WTC11 (cell line): Measurements from ENCODE around the gene HMGN4. TPM values are rescaled to one million over a fixed set of nuclear protein-coding genes. Genes with fewer than 3 reads are reported as not detected.

ENCODE experiments used
- ATAC-seq: fragments of 200-7000 bp; cut with Tn5 transposase; 2 replicates; pipeline ENCODE4 v1.10.0; 2021; ENCODE audit warnings: mild to moderate bottlenecking, moderate library complexity
- CTCF ChIA-PET: fragments of 300-600 bp; sonication (Branson Sonifier 250); formaldehyde crosslinking; loops from one replicate; lab custom pipeline; 2021; ENCODE audit warnings: antibody characterized with exemption; lab: Charles Lee
- POLR2A ChIA-PET: fragments of 350-600 bp; sonication (Branson Sonifier 250); formaldehyde crosslinking; loops from one replicate; lab custom pipeline; 2021; ENCODE audit warnings: antibody characterized with exemption; lab: Charles Lee
- DNase-seq: peaks from one replicate; pipeline ENCODE4 v3.0.0; 2021; ENCODE audit warnings: low spot score
- H3K27ac Mint-ChIP-seq: 2 replicates; pipeline ENCODE4 v1.8.0; 2021; ENCODE audit warnings: mixed read lengths
- H3K27me3 Mint-ChIP-seq: 2 replicates; pipeline ENCODE4 v1.8.0; 2021; ENCODE audit warnings: low read depth, mild to moderate bottlenecking, moderate library complexity, mixed read lengths
- H3K36me3 Mint-ChIP-seq: 2 replicates; pipeline ENCODE4 v1.8.0; 2021; ENCODE audit warnings: mixed read lengths
- H3K4me1 Mint-ChIP-seq: 2 replicates; pipeline ENCODE4 v1.8.0; 2022; ENCODE audit warnings: mixed read lengths
- H3K4me3 Mint-ChIP-seq: 2 replicates; pipeline ENCODE4 v1.8.0; 2021; ENCODE audit warnings: mild to moderate bottlenecking, moderate library complexity, mixed read lengths
- H3K9me3 Mint-ChIP-seq: 2 replicates; pipeline ENCODE4 v1.8.0; 2021; ENCODE audit warnings: mixed read lengths
- AR ChIP-seq: fragments of 250-450 bp; sonication (Bioruptor Pico); IDR thresholded peaks from 2 replicates; pipeline ENCODE4 v1.9.0; 2021; ENCODE audit warnings: mild to moderate bottlenecking
- ATF6 ChIP-seq: sonication (generic); formaldehyde crosslinking; IDR thresholded peaks from 2 replicates; pipeline ENCODE4 v1.8.1; 2023; ENCODE audit warnings: mild to moderate bottlenecking, missing genetic modification reagents
- CBFB ChIP-seq: sonication (generic); formaldehyde crosslinking; IDR thresholded peaks from 2 replicates; pipeline ENCODE4 v1.8.1; 2022; ENCODE audit warnings: mild to moderate bottlenecking, low read depth, missing genetic modification reagents
- ELF4 ChIP-seq: sonication (generic); formaldehyde crosslinking; IDR thresholded peaks from 2 replicates; pipeline ENCODE4 v1.8.1; 2022; ENCODE audit warnings: low read depth, mild to moderate bottlenecking, moderate library complexity, missing genetic modification reagents
- FOXJ3 ChIP-seq: sonication (generic); formaldehyde crosslinking; IDR thresholded peaks from 2 replicates; pipeline ENCODE4 v1.9.0; 2021; ENCODE audit warnings: missing genetic modification reagents, mild to moderate bottlenecking, borderline replicate concordance
- FOXK1 ChIP-seq: sonication (generic); formaldehyde crosslinking; IDR thresholded peaks from 2 replicates; pipeline ENCODE4 v1.8.0; 2022; ENCODE audit warnings: mild to moderate bottlenecking, moderate library complexity, missing genetic modification reagents
- IRF2 ChIP-seq: sonication (generic); formaldehyde crosslinking; IDR thresholded peaks from 2 replicates; pipeline ENCODE4 v1.8.0; 2022; ENCODE audit warnings: low read depth, missing genetic modification reagents, borderline replicate concordance
- KAT7 ChIP-seq: sonication (generic); formaldehyde crosslinking; IDR thresholded peaks from 2 replicates; pipeline ENCODE4 v1.8.1; 2023; ENCODE audit warnings: missing genetic modification reagents, mild to moderate bottlenecking, borderline replicate concordance
- MLX ChIP-seq: sonication (generic); formaldehyde crosslinking; IDR thresholded peaks from 2 replicates; pipeline ENCODE4 v1.8.1; 2023; ENCODE audit warnings: mild to moderate bottlenecking, missing genetic modification reagents, moderate library complexity
- NFE2L1 ChIP-seq: sonication (generic); formaldehyde crosslinking; IDR thresholded peaks from 2 replicates; pipeline ENCODE4 v1.8.1; 2023; ENCODE audit warnings: missing genetic modification reagents
- NFYB ChIP-seq: sonication (generic); formaldehyde crosslinking; conservative IDR thresholded peaks from 2 replicates; pipeline ENCODE4 v1.8.0; 2022; ENCODE audit warnings: low read depth, missing genetic modification reagents
- OVOL2 ChIP-seq: fragments of 250-450 bp; sonication (Bioruptor Pico); IDR thresholded peaks from 2 replicates; pipeline ENCODE4 v1.9.0; 2021; ENCODE audit warnings: mild to moderate bottlenecking, borderline replicate concordance
- TEAD4 ChIP-seq: sonication (generic); formaldehyde crosslinking; IDR thresholded peaks from 2 replicates; pipeline ENCODE4 v1.8.0; 2022; ENCODE audit warnings: mild to moderate bottlenecking, missing genetic modification reagents
- USF1 ChIP-seq: sonication (generic); formaldehyde crosslinking; IDR thresholded peaks from 2 replicates; pipeline ENCODE4 v1.8.0; 2022; ENCODE audit warnings: mild to moderate bottlenecking, missing genetic modification reagents
- ZNF138 ChIP-seq: sonication (generic); formaldehyde crosslinking; conservative IDR thresholded peaks from 2 replicates; pipeline ENCODE4 v1.8.1; 2022; ENCODE audit warnings: mild to moderate bottlenecking, moderate library complexity, missing genetic modification reagents
- ZNF219 ChIP-seq: sonication (generic); formaldehyde crosslinking; IDR thresholded peaks from 2 replicates; pipeline ENCODE4 v1.8.0; 2023; ENCODE audit warnings: missing genetic modification reagents, mild to moderate bottlenecking, borderline replicate concordance
- ZNF263 ChIP-seq: sonication (generic); formaldehyde crosslinking; IDR thresholded peaks from 2 replicates; pipeline ENCODE4 v1.8.1; 2022; ENCODE audit warnings: low read depth, mild to moderate bottlenecking, moderate library complexity, missing genetic modification reagents
- ZNF425 ChIP-seq: fragments of 250-450 bp; sonication (Bioruptor Pico); conservative IDR thresholded peaks from 2 replicates; pipeline ENCODE4 v1.9.0; 2021; ENCODE audit warnings: mild to moderate bottlenecking
- ZNF532 ChIP-seq: fragments of 250-450 bp; sonication (Bioruptor Pico); IDR thresholded peaks from 2 replicates; pipeline ENCODE4 v1.9.0; 2021; ENCODE audit warnings: mild to moderate bottlenecking, borderline replicate concordance
- total RNA-seq: library from RNA; stranded (reverse); gene quantifications from 3 replicates; pipeline ENCODE4 v1.2.3, GENCODE V29; 2021

Gene HMGN4
- total RNA-seq, 1 experiment from 2014 or later = 57.1 TPM

- TF ChIP-seq ZNF532 (CRISPR knock-in tag) = no peak
- TF ChIP-seq TEAD4 (CRISPR knock-in tag) = no peak
- no peak for TF ChIP-seq ATF6
- TF ChIP-seq CBFB (CRISPR knock-in tag) = no peak
- TF ChIP-seq ZNF219 = no peak
- TF ChIP-seq OVOL2 (CRISPR knock-in tag) = no peak
- no peak for TF ChIP-seq ZNF263 (CRISPR knock-in tag)
- TF ChIP-seq ELF4 = no peak
- TF ChIP-seq IRF2 (CRISPR knock-in tag) = no peak
- no peak for TF ChIP-seq NFE2L1
- TF ChIP-seq KAT7 = no peak
- no peak for TF ChIP-seq MLX (CRISPR knock-in tag)
- no peak for TF ChIP-seq NFYB (CRISPR knock-in tag)
- no peak for TF ChIP-seq FOXJ3 (CRISPR knock-in tag)
- CTCF ChIA-PET = no interaction called here
- Mint-ChIP-seq H3K36me3 (no peaks in the 10 kb centered on the region), H3K4me1 (peaks cover 9% of the 10 kb centered on the region), H3K27me3 (no peaks in the 10 kb centered on the region; the same call in 1 of the 2 replicates), H3K4me3 (no peak overlapping the region), H3K9me3 (no peaks in the 10 kb centered on the region), H3K27ac (no peak overlapping the region)
- ATAC-seq = no peak
- no peak for DNase-seq
- POLR2A ChIA-PET = interaction anchor here (0.6 to 0.7 kb wide), 3 partner anchors 59 to 431 kb away, joined by 3 to 5 read pairs (median 4); partner anchors contain the start of gene BTN2A1
Observed at GRCh38 chr6:26516481-26517427, 21.4 kb upstream of the HMGN4 start.

- CTCF ChIA-PET = interaction anchor here (2.5 kb wide), 1 partner anchor 178 kb away, joined by 6 read pairs; no protein-coding TSS in a partner anchor
- no peak overlapping the region for H3K27ac Mint-ChIP-seq
- no peak for ATAC-seq
- POLR2A ChIA-PET = no interaction called here
- no peaks in the 10 kb centered on the region; the same call in 1 of the 2 replicates for H3K27me3 Mint-ChIP-seq
- no peaks in the 10 kb centered on the region for H3K36me3 Mint-ChIP-seq
- H3K4me3 Mint-ChIP-seq = no peak overlapping the region
- no peaks in the 10 kb centered on the region for H3K9me3 Mint-ChIP-seq
- no peak for DNase-seq
- H3K4me1 Mint-ChIP-seq = peaks cover 26% of the 10 kb centered on the region
- TF ChIP-seq AR (no peak), FOXK1 (CRISPR knock-in tag) (no peak), ZNF138 (no peak), USF1 (CRISPR knock-in tag) (no peak), ZNF425 (CRISPR knock-in tag) (no peak)
Observed at GRCh38 chr6:26519359-26519758, 18.8 kb upstream of the HMGN4 start.
